ENCODE data around the gene DGKB. TPM values are rescaled to one million over a fixed set of nuclear protein-coding genes. Genes with fewer than 3 reads are reported as not detected.

DGKB gene
- total RNA-seq, 1 experiment from 2014 or later: 1.9 TPM

DNA sequence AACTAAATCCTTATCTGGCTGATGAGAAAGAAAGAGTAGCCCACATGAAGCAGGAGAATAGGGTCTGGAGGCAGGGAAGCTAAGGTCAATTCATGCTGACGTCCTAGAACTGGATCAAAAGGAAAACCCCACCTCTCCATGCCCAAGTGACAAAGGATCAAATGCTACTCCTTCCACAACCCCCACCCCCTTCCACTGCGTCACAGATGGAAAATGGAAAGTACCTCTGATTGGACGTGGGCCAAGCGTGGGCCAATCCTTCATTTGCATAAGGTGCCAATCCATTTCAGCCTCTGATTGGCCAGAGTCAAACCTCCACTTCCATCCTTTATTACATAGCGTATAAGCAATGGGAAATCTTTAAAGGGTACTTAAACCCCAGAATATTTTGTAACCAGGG lies 481.8 kb downstream of the DGKB start:
- CTCF ChIA-PET: no interaction called here
- H3K36me3 Mint-ChIP-seq: no peaks in the 10 kb centered on the region
- H3K27ac Mint-ChIP-seq: no peak overlapping the region
- no peaks in the 10 kb centered on the region for H3K27me3 Mint-ChIP-seq (ENCODE audit: low read depth)
- no peak overlapping the region for H3K4me3 Mint-ChIP-seq
- peaks cover 7% of the 10 kb centered on the region; the same call in 1 of the 2 replicates for H3K9me3 Mint-ChIP-seq
- H3K4me1 Mint-ChIP-seq: peaks cover 7% of the 10 kb centered on the region; the same call in 1 of the 2 replicates
- no peak for DNase-seq (ENCODE audit: low spot score)
- POLR2A ChIA-PET: no interaction called here
- TF ChIP-seq RELA (CRISPR knock-in tag; IDR thresholded peaks at IDR 0.05; ENCODE audit: borderline replicate concordance) (no peak), HMGA2 (CRISPR knock-in tag; IDR thresholded peaks at IDR 0.05) (no peak), SMAD4 (CRISPR knock-in tag; IDR thresholded peaks at IDR 0.05) (no peak), ZNF396 (CRISPR knock-in tag; IDR thresholded peaks at IDR 0.05; ENCODE audit: borderline replicate concordance) (no peak)
- ATAC-seq: peak; percentile 84

DNA sequence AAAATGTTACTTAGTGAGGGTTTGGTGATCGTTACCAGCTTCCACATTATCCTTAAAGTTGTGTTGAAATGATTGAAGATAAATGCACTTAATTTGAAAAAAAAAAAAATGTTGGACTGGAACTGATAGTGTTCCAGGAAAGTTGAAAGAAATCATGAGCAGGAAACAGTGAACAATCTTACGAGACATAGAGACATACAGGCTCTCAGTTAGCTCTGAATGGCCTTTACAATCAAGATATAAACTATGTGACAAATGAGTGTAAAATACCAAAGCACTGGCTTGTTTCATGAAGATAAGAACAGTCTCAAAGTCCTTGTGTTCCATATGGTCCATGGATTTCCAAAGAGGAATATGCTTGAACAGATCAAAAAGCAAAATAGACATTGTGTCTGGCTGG lies 483.0 kb downstream of the DGKB start:
- Mint-ChIP-seq H3K27ac (no peak overlapping the region), H3K4me1 (peaks cover 7% of the 10 kb centered on the region; the same call in 1 of the 2 replicates), H3K9me3 (peaks cover 7% of the 10 kb centered on the region; the same call in 1 of the 2 replicates), H3K4me3 (no peak overlapping the region), H3K36me3 (no peaks in the 10 kb centered on the region), H3K27me3 (ENCODE audit: low read depth) (no peaks in the 10 kb centered on the region)
- ChIA-PET POLR2A (interaction anchor here (0.6 kb wide), 1 partner anchor 25 kb away, joined by 4 read pairs; no protein-coding TSS in a partner anchor), CTCF (no interaction called here)
- TF ChIP-seq, protein P1, sequence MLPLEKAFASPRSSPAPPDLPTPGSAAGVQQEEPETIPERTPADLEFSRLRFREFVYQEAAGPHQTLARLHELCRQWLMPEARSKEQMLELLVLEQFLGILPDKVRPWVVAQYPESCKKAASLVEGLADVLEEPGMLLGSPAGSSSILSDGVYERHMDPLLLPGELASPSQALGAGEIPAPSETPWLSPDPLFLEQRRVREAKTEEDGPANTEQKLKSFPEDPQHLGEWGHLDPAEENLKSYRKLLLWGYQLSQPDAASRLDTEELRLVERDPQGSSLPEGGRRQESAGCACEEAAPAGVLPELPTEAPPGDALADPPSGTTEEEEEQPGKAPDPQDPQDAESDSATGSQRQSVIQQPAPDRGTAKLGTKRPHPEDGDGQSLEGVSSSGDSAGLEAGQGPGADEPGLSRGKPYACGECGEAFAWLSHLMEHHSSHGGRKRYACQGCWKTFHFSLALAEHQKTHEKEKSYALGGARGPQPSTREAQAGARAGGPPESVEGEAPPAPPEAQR (CRISPR knock-in tag; IDR thresholded peaks at IDR 0.05): no peak
- TF ChIP-seq ATF1 (CRISPR knock-in tag; IDR thresholded peaks at IDR 0.05) (no peak), IRF2 (CRISPR knock-in tag; IDR thresholded peaks at IDR 0.05; ENCODE audit: borderline replicate concordance, low read depth) (no peak), EMX1 (CRISPR knock-in tag; IDR thresholded peaks at IDR 0.05) (no peak), NFATC4 (CRISPR knock-in tag; IDR thresholded peaks at IDR 0.05) (no peak), ZNF423 (CRISPR knock-in tag; IDR thresholded peaks at IDR 0.05) (no peak), ZNF396 (CRISPR knock-in tag; IDR thresholded peaks at IDR 0.05; ENCODE audit: borderline replicate concordance) (no peak), ZNF232 (CRISPR knock-in tag; IDR thresholded peaks at IDR 0.05) (no peak), ZNF138 (CRISPR knock-in tag; conservative IDR thresholded peaks at IDR 0.05) (no peak), ZBTB21 (CRISPR knock-in tag; IDR thresholded peaks at IDR 0.05; ENCODE audit: borderline replicate concordance) (no peak)
- TF ChIP-seq, protein P2, sequence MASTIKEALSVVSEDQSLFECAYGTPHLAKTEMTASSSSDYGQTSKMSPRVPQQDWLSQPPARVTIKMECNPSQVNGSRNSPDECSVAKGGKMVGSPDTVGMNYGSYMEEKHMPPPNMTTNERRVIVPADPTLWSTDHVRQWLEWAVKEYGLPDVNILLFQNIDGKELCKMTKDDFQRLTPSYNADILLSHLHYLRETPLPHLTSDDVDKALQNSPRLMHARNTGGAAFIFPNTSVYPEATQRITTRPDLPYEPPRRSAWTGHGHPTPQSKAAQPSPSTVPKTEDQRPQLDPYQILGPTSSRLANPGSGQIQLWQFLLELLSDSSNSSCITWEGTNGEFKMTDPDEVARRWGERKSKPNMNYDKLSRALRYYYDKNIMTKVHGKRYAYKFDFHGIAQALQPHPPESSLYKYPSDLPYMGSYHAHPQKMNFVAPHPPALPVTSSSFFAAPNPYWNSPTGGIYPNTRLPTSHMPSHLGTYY (CRISPR knock-in tag; IDR thresholded peaks at IDR 0.05): no peak
- TF ChIP-seq, protein P3, sequence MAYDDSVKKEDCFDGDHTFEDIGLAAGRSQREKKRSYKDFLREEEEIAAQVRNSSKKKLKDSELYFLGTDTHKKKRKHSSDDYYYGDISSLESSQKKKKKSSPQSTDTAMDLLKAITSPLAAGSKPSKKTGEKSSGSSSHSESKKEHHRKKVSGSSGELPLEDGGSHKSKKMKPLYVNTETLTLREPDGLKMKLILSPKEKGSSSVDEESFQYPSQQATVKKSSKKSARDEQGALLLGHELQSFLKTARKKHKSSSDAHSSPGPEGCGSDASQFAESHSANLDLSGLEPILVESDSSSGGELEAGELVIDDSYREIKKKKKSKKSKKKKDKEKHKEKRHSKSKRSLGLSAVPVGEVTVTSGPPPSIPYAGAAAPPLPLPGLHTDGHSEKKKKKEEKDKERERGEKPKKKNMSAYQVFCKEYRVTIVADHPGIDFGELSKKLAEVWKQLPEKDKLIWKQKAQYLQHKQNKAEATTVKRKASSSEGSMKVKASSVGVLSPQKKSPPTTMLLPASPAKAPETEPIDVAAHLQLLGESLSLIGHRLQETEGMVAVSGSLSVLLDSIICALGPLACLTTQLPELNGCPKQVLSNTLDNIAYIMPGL (CRISPR knock-in tag; IDR thresholded peaks at IDR 0.05): no peak
- TF ChIP-seq, protein P4, sequence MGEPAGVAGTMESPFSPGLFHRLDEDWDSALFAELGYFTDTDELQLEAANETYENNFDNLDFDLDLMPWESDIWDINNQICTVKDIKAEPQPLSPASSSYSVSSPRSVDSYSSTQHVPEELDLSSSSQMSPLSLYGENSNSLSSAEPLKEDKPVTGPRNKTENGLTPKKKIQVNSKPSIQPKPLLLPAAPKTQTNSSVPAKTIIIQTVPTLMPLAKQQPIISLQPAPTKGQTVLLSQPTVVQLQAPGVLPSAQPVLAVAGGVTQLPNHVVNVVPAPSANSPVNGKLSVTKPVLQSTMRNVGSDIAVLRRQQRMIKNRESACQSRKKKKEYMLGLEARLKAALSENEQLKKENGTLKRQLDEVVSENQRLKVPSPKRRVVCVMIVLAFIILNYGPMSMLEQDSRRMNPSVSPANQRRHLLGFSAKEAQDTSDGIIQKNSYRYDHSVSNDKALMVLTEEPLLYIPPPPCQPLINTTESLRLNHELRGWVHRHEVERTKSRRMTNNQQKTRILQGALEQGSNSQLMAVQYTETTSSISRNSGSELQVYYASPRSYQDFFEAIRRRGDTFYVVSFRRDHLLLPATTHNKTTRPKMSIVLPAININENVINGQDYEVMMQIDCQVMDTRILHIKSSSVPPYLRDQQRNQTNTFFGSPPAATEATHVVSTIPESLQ (CRISPR knock-in tag; IDR thresholded peaks at IDR 0.05): no peak
- DNase-seq (ENCODE audit: low spot score): no peak
- ATAC-seq: no peak

DNA sequence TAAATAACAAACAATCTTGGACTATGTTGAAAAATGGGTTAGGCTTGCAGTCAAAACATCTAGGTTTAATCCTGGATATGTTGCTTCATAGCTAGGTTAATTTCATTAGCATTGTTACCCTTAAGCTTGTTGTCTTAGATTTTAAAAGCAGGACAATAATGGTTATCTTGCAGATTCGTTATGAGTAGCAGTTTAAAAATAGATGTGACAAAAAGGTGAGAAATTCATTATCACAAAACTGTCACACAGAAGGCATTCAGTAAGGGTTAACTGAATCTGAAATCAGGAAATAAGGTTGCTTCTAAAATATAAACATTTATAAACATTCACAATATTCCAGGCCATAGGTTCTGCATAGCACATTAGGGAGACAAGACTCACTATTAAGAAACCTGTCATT lies 483.9 kb downstream of the DGKB start:
- Mint-ChIP-seq H3K27ac (no peak overlapping the region), H3K27me3 (ENCODE audit: low read depth) (no peaks in the 10 kb centered on the region), H3K4me3 (no peak overlapping the region), H3K4me1 (peaks cover 7% of the 10 kb centered on the region; the same call in 1 of the 2 replicates), H3K36me3 (no peaks in the 10 kb centered on the region), H3K9me3 (peaks cover 7% of the 10 kb centered on the region; the same call in 1 of the 2 replicates)
- no peak for DNase-seq (ENCODE audit: low spot score)
- ChIA-PET CTCF (no interaction called here), POLR2A (no interaction called here)
- no peak for ATAC-seq
- TF ChIP-seq NFATC4 (CRISPR knock-in tag; IDR thresholded peaks at IDR 0.05) (no peak), FOXK1 (CRISPR knock-in tag; IDR thresholded peaks at IDR 0.05) (no peak), SP1 (CRISPR knock-in tag; conservative IDR thresholded peaks at IDR 0.05) (no peak), ZNF121 (CRISPR knock-in tag; IDR thresholded peaks at IDR 0.05) (no peak), NFE2L1 (CRISPR knock-in tag; IDR thresholded peaks at IDR 0.05) (no peak), GABPB1 (CRISPR knock-in tag; IDR thresholded peaks at IDR 0.05) (no peak)
- TF ChIP-seq, protein P4 (CRISPR knock-in tag; IDR thresholded peaks at IDR 0.05): no peak
- TF ChIP-seq, protein P2 (CRISPR knock-in tag; IDR thresholded peaks at IDR 0.05): no peak
- TF ChIP-seq, protein P5, sequence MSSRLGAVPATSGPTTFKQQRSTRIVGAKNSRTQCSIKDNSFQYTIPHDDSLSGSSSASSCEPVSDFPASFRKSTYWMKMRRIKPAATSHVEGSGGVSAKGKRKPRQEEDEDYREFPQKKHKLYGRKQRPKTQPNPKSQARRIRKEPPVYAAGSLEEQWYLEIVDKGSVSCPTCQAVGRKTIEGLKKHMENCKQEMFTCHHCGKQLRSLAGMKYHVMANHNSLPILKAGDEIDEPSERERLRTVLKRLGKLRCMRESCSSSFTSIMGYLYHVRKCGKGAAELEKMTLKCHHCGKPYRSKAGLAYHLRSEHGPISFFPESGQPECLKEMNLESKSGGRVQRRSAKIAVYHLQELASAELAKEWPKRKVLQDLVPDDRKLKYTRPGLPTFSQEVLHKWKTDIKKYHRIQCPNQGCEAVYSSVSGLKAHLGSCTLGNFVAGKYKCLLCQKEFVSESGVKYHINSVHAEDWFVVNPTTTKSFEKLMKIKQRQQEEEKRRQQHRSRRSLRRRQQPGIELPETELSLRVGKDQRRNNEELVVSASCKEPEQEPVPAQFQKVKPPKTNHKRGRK (CRISPR knock-in tag; IDR thresholded peaks at IDR 0.05; ENCODE audit: borderline replicate concordance): no peak
